Ovary (tissue), 9 donors: ENCODE measurements around the gene OR10A6. TPM values are rescaled to one million over a fixed set of nuclear protein-coding genes. Genes with fewer than 3 reads are reported as not detected.

Experiments
- DNase-seq, 5 donors: peaks; one replicate each; pipeline ENCODE4 v3.0.0-alpha.2; 2019 to 2020
- H3K27ac ChIP-seq, 2 donors: fragments of 200-600 bp; one replicate each; pipeline versions ENCODE4 v1.5.1 to v1.8.0; 2019 to 2022
- H3K27me3 ChIP-seq: fragments of 200-600 bp; one replicate; pipeline ENCODE4 v1.8.0; 2022
- H3K36me3 ChIP-seq: fragments of 200-600 bp; sonication (generic); one replicate; pipeline ENCODE4 v1.5.1; 2019
- H3K4me1 ChIP-seq: one replicate; pipeline ENCODE4 v1.8.1; 2013; ENCODE audit warnings: mild to moderate bottlenecking, moderate library complexity; ENCODE audit not compliant: insufficient read depth
- H3K4me3 ChIP-seq: fragments of 200-600 bp; sonication (generic); one replicate; pipeline ENCODE4 v1.5.1; 2017
- H3K9me3 ChIP-seq, 2 donors: fragments of 200-600 bp in 1 of 2; sonication (generic) in 1 of 2; one replicate each; pipeline versions ENCODE4 v1.5.1 to v1.8.1; 2013 to 2019; ENCODE audit warnings: mild to moderate bottlenecking in 1 of 2, moderate library complexity in 1 of 2
- CTCF ChIP-seq, 3 donors: fragments of 450-650 bp in 2 of 3; fragments of 200-600 bp in 1 of 3; IDR thresholded peaks; one replicate each; pipeline versions ENCODE4 v1.5.1 to v1.8.0; 2016 to 2022; ENCODE audit warnings: antibody characterized with exemption in 3 of 3, mild to moderate bottlenecking in 1 of 3
- EP300 ChIP-seq: sonication (generic); formaldehyde crosslinking; IDR thresholded peaks from one replicate; pipeline ENCODE4 v1.6.1; 2017; ENCODE audit warnings: antibody characterized with exemption
- POLR2A ChIP-seq: fragments of 450-650 bp; IDR thresholded peaks from one replicate; pipeline ENCODE4 v1.6.1; 2017; ENCODE audit warnings: antibody characterized with exemption, mild to moderate bottlenecking, moderate library complexity
- WGBS, 3 donors: extraction: QIAGEN DNeasy Blood & Tissue Kit in 1 of 3; methylation state at CpG; one replicate each; pipeline versions ENCODE4 v1.1.5 to v1.1.7; 2013 to 2017; 5-methylcytosine and 5-hydroxymethylcytosine counted together
- intact Hi-C, 4 donors: fragments of 100-400 bp; cut with DNase I; formaldehyde crosslinking; loops; one replicate each; pipeline versions ENCODE4 v1.11.0 to v1.15.1; 2022 to 2023
- polyA plus RNA-seq, 2 donors: library from polyadenylated mRNA; stranded (reverse); fragments of 200-250 nt in 1 of 2; fragments of 350-450 nt in 1 of 2; fragmentation: Illumina TruSeq in 1 of 2; extraction: RNeasy Lipid Tissue Mini Kit (QIAGEN cat#74804) in 1 of 2; gene quantifications; one replicate each; pipeline ENCODE4 v1.2.3, GENCODE V29; 2013 to 2014
- total RNA-seq, 7 donors: library from RNA; depleted of rRNA in 2 of 7; stranded (reverse); fragments of >200 nt in 2 of 7; fragmentation: NEBNext Ultra II Directional in 3 of 7; extraction: Animal tissue kit (Norgen Biotek cat#: 25700) in 3 of 7; gene quantifications; one replicate each; pipeline versions ENCODE4 v1.1.0 to v1.2.4, GENCODE V29; 2016 to 2023
- donor health status: DM: no; HTN: no; CAD: no; lungs with moderate emphysema.
- donor health status: DM: no; HTN: no; CAD: no.
- donor health status: Bipolar disorder and iron deficiency.
- donor health status: DM: yes; HTN: yes; CAD: no.
- donor health status: DM: no; HTN: no; CAD: no.
- donor health status: DM: yes; HTN: yes; CAD: no.

OR10A6 gene
- total and polyA plus RNA-seq, 9 donors: not detected

DNA sequence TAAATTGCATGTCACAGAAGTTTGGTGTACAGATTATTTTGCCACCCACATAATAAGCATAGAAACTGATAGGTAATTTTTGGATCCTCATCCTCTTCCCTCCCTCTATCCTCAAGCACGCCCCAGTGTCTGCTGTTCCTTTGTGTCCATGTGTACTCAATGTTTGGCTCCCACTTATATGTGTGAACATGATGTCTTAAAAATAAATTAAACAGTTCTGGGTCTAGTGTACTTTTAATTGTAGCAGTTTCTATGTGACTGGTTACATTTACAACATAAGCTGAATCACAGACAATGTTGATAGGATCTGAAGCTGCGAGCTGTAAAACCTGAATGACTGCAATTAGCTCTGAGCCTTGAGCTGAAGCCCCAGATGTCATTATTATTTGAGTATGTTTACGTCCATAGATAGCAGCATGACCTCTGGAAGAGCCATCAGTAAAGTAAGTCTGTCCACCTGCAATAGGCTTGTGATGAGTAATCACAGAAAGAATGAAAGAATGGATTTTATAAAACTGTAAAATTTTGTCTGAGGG lies 29.7 kb downstream of the OR10A6 start:
- H3K4me3 ChIP-seq: no peak overlapping the region
- WGBS, 3 donors: 26 to 39% (median 39%) methylated on average over 3 of the region's 3 CpGs
- no peak overlapping the region for H3K27ac ChIP-seq
- H3K9me3 ChIP-seq: no peaks in the 10 kb centered on the region
- DNase-seq: no peak
- no peaks in the 10 kb centered on the region for H3K27me3 ChIP-seq
- intact Hi-C loops: no loop called here
- no peaks in the 10 kb centered on the region for H3K36me3 ChIP-seq
- H3K4me1 ChIP-seq: no peaks in the 10 kb centered on the region
- TF ChIP-seq EP300 (no peak), POLR2A (no peak), CTCF (IDR thresholded peaks at IDR 0.05) (no peak)

GRCh38 chr11:7900686-7901085 lies 30.4 kb downstream of the OR10A6 start:
- Histone ChIP-seq H3K27me3 (no peaks in the 10 kb centered on the region), H3K4me3 (no peak overlapping the region), H3K9me3 (no peaks in the 10 kb centered on the region), H3K4me1 (no peaks in the 10 kb centered on the region), H3K27ac (no peak overlapping the region), H3K36me3 (no peaks in the 10 kb centered on the region)
- TF ChIP-seq CTCF (IDR thresholded peaks at IDR 0.05): no peak
- TF ChIP-seq EP300: no peak
- no peak for TF ChIP-seq POLR2A
- WGBS, 3 donors: 80 to 87% (median 87%) methylated on average over 4 of the region's 4 CpGs
- no peak for DNase-seq
- intact Hi-C loops: no loop called here

DNA sequence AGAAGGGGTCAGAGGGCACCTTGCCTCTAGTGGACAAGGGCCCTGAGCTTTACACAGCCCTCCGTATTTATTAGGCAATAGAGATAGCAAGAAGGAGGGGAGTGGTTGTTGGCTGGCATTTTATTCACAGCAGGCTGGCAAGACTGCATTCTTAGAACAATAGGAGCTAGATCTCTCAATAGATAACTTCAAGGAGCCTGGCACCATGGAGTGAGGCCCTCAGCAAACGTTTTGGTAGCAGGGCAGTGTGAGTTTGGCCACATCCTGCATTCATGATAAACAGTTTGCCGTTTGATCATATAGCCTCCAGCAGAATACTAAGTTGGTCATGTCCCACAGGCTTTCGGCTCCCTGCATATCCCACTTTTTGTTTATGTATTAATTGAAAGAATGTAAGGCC lies 31.6 kb downstream of the OR10A6 start:
- Histone ChIP-seq H3K27ac (no peak overlapping the region), H3K4me3 (no peak overlapping the region), H3K9me3 (no peaks in the 10 kb centered on the region), H3K4me1 (no peaks in the 10 kb centered on the region), H3K36me3 (no peaks in the 10 kb centered on the region), H3K27me3 (no peaks in the 10 kb centered on the region)
- no peak for DNase-seq
- TF ChIP-seq CTCF (IDR thresholded peaks at IDR 0.05): no peak
- no peak for TF ChIP-seq EP300
- TF ChIP-seq POLR2A: no peak
- intact Hi-C loops: loop anchor here in 1 of 4 donors (5.0 kb wide), 1 partner anchor 88 kb away; the partner anchor contains the start of gene EIF3F
- WGBS, 3 donors: 65 to 73% (median 69%) methylated on average over 4 of the region's 4 CpGs

- Histone ChIP-seq H3K27ac (no peak overlapping the region), H3K9me3 (no peaks in the 10 kb centered on the region), H3K36me3 (no peaks in the 10 kb centered on the region), H3K27me3 (no peaks in the 10 kb centered on the region), H3K4me1 (no peaks in the 10 kb centered on the region), H3K4me3 (no peak overlapping the region)
- DNase-seq: no peak
- intact Hi-C loops: loop anchor here in 1 of 4 donors (5.0 kb wide), 1 partner anchor 89 kb away; the partner anchor contains the start of gene EIF3F
- TF ChIP-seq CTCF (IDR thresholded peaks at IDR 0.05): no peak
- TF ChIP-seq EP300: no peak
- no peak for TF ChIP-seq POLR2A
- 69 to 84% (median 69%) methylated on average over 5 of the region's 5 CpGs for WGBS, 3 donors
Observed at GRCh38 chr11:7898666-7899283, 32.3 kb downstream of the OR10A6 start.
